NCI-H1092 treated with DMSO at 0.1 percent for 48 hours (cell line): ENCODE data around the gene FBXW11.
"Not testable (repeated sequence)": the region's sequence is repeated elsewhere in the genome, so short reads cannot be mapped to it uniquely, and the experiment has no call there.

Experiments used
- DNase-seq: peaks from one replicate; lab custom pipeline; 2025; lab: John Stamatoyannopoulos, UW

Gene FBXW11

DNA sequence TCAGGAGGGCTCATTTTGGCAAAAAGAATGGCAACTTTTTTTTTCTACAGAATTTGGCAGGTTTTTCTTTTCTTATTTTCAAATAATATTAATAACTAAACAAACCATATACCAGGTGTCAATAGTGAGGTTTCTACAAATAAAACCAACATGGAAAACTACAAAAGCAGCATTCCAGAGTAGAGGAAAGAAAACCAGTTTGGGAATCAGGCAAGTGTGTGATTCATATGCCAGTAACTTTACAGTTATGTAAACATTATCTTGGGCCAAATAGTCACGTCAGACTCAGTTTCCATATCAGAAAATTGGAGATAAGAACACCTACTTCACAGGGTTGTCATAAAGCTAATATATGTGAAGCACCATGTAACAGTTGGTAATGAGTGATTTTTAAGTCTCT is 51.7 kb downstream of the FBXW11 start:
- DNase-seq: no peak

DNA sequence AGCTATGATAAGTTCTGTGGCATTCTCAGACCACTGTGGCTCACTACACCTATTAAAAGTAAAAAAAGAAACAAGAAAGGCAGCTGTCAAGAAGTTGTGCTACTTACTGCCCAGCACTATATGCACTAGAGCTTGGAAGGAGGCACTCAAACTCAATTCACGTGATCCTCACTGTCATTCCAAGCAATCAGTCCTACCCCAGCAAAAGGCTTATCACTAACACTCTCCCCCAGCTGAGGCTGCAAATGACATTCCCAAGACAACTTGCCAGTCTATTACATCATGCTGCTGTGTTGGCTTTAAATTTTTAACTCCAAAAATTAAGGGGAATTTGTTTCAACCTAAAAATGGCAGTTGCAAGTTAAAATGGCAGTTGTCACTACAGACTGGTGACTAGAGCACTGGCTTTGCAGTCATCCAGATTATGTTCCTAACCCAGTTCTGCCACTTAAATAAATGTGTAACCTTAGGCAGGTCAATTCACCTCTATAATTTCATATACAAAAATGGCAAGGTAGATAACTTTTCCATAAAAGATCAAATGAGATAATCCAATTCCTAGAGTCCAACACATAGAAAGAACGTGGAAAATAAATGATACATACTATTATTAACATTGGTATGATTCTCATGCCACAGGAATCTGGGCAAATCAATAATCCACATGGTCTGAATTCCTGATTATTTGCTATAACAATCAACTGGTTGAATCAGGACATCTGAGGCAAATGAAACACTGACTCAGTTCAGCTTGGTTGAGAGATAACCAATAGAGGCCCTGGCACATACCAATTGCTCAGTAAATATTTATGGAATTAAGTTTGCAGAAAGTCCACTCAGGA is 52.4 kb downstream of the FBXW11 start:
- no peak for DNase-seq

DNA sequence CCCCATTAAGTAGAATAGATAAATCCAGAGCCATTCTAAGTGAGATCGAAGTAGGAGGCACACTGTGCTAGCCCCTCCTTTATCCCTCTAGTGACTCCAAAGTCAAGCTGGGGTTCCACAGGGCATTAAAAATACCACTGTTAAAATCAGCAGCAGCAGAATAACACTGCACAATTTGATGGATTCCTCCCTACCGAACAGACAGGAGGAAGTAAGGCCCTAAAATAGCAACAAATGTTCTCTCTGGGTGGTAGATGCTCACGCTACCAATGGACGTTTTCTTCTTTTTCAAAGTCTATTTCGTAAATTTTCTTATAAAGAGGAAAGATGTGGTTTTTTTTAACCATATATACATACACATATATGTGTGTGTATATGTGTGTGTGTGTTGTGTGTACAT is 54.4 kb downstream of the FBXW11 start:
- no peak for DNase-seq

DNA sequence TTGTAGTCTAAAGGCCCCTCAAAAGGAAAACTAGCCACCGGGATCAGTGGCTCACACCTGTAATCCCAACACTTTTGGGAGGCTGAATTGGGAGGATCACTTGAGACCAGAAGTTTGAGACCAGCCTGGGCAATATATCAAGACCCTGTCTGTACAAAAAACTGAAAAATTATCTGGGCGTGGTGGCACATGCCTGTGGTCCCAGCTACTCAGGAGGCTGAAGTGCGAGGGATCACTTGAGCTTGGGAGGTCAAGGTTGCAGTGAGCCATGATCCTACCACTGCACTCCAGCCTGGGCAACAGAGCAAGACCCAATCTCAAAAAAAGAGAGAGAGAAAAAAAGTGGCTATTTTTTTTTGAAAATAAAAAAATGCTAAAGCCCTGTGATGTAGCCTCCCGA is 55.2 kb downstream of the FBXW11 start:
- no peak for DNase-seq

DNA sequence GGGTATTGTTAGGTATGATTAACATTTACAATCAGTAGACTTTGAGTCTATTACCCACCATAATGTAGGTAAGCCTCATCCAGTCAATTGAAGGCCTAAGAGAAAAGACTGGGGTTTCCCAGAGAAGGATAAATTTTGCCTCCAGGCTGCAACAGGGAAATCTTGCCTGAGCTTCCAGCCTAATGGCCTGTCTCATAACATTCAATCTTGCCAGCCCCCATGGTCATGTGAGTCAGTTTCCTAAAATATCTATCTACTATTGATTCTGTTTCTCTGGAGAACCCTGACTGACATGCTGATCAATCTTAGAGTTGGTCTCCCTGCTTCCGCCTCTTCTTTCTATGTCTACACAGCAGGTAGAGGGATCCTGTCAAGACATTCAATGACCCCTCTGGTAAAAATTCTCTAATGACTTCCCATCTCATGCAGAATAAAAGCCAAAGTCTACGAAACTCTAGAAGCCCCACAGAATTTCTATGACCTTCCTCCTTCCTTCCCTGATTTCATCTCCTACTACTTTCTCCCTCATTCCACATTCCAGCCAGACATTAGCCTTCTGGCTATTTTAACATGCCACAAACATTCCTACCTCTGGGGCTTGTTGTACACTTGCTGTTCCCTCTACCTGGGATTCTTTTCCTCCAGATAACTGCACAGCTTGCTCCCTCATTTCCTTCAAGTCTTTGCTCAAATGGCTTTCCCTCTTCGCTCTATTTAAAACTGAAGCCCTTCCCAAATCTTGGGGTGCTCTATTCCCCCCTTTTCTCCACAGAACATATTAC is 60.2 kb downstream of the FBXW11 start:
- DNase-seq: no peak

DNA sequence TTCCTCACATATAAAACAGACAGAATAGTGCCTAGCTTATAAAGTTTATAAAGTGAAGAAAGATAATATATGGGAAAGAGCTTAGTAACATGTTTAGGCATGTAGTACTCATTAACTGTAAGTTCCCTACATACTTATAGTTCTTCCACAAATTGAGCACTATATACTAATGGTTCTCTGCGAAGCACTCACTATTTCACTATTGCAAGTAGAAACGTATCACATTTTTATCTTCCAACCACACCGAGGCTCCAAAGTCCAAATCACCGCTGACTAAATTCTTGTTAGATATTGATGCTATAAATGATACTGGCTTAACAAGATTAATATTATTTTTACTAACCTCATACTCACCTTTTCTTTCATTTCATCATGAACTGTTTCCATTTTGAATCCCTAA is 61.0 kb downstream of the FBXW11 start:
- DNase-seq: no peak

DNA sequence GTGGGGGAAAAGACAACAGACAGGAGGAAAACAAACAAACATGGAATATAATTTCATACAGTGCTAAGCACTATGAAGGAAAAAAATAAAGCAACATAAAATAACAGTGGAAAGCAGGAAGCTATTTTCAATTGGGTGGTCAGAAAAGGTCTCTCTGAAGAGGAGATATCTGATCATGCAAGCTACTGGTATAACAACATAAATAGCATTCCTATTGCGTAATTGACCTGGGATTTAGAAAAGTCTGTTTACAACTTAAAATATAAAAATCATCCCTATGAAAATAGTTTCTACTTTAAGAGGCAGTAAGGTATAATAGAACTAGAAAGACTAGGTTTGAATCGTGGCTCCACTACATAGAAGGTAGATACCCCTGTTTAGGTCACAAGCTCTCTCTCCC is 61.4 kb downstream of the FBXW11 start:
- DNase-seq: no peak

DNA sequence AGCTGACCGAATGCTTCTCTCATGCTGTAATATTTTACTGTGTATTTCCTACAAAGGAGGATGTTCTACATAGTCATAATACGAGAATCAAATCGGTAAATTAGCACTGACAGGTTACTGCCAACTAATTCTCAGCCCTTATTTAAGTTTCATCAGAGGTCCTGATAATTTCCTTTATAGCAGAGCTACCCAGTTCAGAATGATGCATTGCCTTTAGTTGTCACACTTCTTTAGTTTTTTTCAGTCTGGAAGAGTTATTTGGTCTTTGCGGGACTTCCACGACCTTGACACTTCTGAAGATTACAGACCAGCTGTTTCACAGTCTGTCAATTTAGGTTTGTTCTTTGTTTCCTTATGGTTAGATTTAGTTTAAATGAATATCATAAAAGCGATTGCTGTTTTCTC is 64.3 kb downstream of the FBXW11 start:
- not testable (repeated sequence) for DNase-seq

DNA sequence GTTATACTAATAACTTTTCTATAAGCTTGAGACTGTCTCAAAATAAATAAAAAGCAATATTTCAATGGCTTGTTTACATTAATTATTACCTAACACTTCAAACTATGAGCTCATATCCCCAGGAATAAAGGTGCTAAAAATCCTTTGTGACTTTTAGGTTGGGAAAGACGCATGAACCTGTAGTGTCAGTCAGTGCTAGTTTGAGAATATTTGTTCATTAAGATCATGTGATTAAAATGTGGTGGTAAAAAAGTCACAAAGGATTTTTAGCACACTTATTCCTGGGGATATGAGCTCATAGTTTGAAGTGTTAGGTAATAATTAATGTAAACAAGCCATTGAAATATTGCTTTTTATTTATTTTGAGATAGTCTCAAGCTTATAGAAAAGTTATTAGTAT is 64.8 kb downstream of the FBXW11 start:
- not testable (repeated sequence) for DNase-seq

DNA sequence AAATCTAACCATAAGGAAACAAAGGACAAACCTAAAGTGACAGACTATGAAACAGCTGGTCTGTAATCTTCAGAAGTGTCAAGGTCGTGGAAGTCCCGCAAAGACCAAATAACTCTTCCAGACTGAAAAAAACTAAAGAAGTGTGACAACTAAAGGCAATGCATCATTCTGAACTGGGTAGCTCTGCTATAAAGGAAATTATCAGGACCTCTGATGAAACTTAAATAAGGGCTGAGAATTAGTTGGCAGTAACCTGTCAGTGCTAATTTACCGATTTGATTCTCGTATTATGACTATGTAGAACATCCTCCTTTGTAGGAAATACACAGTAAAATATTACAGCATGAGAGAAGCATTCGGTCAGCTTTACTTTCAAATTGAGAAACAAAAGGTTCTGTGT is 65.2 kb downstream of the FBXW11 start:
- DNase-seq: not testable (repeated sequence)

DNA sequence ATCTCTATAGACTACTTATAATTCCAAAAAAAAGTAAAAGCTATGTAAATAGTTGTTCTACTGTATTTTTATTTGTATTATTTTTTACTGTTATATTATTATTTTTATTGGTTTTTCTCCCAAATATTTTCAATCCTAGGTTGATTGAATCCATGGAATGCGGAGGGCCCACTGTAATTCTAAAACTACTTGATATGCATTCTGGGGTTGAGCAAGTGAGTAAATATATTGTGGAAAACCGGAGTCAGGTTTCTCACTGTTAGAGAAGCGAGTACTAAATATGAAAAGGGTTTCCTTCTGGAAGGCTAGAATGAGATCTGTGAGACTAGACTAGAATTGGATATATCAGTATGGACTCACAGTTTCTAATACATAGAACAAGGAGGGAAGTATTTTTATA is 66.5 kb downstream of the FBXW11 start:
- DNase-seq: no peak

DNA sequence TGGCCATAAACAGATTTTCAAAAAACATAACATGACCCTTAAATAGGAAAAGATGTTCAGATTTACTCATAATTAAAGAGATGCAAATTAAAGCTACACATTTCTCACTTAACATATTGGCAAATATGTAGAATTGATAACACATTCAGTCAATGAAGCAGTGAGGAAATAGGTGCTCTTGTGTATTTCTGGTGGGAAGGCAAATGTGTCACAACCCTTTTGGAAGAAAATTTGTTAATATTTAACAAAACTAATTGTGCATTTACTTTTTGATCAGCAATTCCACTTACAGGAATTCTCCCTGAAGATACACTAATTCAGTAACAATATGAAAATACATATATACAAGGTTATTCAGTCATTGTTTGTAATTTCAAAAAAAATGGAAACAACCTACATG is 68.1 kb downstream of the FBXW11 start:
- DNase-seq: no peak

DNA sequence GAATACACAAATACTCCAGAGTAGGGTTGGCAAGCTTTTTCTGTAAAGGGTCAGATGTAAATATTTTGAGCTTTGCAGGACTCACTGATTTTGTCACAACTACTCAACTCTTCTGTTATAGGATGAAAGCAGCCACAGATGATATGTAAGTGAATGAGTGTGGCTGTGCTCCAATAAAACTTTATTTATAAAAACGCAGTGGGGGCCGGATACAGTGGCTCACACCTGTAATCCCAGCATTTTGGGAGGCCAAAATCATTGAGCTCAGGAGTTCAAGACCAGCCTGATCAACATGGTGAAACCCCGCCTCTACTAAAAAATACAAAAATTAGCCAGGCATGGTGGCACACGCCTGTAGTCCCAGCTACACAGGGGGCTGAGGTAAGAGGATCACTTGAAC is 69.1 kb downstream of the FBXW11 start:
- DNase-seq: no peak

DNA sequence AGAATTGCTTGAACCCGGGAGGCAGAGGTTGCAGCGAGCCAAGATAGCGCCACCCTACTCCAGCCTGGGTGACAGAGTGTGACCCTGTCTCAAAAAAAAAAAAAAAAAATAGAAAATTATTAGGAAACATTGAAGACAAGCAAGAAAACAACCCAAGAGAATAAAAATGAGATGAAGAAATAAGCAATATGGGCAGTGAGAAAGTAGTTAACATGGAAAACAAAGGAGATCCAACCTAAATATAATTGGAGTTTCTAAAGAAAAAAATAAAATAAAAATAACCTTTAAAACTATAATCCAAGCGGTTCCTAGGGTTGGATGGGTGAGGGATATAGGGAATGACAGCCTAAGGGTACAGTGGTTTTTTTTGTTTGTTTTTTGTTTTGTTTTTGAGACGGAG is 71.9 kb downstream of the FBXW11 start:
- DNase-seq: no peak

DNA sequence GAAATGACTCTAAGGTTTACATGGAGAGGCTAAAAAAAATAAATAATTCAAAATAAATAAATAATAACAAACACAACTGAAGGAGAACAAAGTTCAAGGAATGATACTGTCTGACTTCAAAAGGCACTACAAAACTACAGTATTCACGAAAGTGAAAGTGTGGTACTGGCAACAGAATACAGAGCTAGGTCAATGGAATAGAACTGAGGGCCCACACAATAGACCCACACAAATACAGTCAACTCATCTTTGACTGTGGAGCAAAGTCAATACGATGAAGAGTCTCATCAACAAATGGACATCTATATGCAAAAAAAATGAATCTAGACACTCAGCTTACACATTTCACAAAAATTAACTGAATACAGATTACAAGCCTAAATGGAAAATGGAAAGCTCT is 75.3 kb downstream of the FBXW11 start:
- no peak for DNase-seq

DNA sequence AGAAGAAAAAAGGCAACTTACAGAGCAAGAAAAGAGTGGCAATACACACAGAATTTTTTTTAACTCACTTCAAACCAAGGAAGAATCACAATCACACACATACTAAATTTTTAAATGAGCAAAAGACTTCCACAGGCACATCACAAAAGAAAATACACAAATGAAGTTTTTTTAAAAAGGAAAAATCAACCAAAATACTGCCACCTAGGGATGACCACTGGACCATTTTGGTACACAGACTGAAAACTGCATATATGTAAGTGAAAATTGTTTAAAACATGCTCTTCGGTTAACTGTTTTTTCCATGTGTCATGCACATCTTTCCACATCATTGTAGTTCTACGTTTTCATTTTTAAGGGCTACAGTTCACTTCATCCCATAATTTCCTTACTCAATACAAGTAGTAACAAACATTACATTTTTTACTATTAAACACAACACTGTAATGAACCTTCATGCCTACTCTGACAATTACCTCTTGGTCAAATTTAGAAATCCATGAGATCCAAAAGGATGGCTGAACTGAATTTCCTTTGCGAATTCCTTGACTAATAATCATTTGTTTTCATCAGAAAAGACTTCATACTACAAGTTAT is 79.0 kb downstream of the FBXW11 start:
- no peak for DNase-seq

DNA sequence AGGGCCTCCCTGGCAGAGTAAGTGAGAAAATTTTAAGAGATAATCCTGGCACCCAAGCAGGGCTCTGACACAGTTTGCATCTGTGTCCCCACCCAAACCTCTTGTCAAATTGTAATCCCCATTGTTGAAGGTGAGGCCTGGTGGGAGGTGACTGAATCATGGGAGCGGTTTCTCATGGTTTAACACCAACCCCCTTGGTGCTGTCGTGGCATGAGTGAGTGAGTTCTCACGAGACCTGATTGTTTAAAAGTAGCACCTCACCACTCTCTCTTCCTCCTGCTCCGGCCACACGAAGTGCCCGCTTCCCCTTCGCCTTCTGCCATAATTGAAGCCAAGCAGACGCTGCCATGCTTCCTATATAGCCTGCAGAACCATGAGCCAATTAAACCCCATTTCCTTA is 80.1 kb downstream of the FBXW11 start:
- DNase-seq: no peak

DNA sequence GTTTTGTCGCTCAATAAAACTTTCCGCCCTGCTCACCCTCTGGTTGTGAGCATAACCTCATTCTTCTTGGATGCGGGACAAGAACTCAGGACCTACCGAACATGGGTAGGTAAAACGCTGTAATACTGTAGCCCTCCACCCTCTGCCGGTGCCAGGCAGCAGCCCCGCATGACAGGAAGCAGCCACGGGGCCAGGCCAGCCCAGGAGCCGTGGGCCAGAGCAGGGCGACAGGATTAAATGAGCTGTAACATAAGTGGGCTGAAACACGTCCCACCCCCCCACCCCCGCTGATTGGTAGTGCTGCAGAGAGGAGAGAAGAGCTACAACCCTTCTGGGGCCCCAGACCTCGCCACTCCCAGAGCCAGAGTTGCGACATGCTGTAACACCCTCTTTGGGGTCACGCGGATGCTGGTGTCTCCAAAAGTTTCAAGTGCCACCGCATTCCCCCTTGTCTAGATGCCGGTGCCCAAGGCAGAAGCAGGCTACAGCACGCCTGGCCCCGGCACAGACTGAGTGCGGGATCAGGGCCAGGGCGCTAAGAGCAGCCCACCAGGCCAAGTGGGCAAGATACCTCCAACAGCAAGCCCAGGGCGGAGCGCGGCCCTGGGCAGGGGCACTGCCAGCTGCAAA is 81.8 kb downstream of the FBXW11 start:
- DNase-seq: no peak

DNA sequence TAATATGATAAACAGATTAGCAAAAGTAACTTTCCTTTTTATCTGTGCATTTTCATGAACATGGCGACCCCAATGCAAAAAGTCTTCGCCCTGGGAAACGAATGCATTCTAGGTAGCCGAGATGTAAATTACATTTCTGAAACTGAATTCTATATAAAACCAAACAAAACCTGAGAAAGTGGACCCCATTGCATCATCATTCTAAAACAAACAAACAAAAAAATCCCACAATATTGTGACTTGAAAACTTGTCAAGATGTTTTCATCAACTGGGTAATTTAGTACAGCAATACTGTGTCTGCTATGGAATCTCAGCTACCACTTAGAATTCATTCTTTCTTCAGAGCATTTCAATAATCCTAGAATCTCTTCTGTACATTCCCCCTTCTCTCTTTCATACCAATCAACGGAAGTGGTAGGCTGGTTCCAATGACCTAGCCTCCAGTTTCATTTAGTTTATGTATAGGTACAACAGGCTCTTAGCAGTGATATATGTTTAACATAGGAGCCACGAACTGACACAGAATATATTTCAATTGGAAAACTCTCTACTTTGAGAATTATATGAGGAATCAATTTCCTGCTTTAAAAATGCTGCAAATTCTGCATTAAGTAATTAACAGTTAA is 85.6 kb downstream of the FBXW11 start:
- DNase-seq: no peak

DNA sequence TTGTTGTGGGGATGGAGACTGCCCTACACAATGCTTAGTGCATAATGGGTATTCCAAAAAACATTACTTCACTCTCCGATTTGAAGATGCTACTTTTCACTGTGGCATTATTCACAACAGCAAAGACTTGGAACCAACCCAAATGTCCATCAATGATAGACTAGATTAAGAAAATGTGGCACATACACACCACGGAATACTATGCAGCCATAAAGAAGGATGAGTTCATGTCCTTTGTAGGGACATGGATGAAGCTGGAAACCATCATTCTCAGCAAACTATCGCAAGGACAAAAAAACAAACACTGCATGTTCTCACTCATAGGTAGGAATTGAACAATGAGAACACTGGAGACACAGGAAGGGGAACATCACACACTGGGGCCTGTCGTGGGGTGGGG is 90.7 kb downstream of the FBXW11 start:
- not testable (repeated sequence) for DNase-seq

DNA sequence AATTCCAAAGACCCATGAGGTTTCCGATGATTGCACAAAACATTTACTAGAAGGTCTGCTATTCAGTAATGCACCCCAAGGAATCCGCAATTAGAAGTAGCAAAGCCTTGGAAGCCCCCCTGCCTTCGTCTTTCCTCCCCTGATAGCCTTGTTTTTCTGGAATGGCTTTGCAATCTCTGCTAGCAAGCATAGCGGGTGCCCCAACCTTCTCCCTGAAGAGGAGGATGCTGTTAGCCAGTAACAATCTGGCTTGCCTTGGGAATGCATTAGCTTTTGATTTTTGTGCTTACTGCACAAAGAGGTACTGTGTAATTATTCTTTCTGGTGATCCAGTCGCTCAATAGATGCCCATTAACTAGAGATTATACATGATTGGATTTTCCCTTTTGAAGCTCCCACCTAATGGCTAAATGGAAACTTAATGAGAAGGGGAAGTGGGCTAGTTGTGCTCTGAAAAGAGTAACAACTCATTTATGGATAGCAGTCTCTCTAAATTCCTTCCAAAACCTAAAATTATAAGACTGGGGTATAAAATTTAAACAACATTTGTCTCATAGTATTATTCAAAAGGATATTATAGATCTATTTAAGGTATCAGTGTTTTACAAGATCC is 91.6 kb downstream of the FBXW11 start:
- no peak for DNase-seq

DNA sequence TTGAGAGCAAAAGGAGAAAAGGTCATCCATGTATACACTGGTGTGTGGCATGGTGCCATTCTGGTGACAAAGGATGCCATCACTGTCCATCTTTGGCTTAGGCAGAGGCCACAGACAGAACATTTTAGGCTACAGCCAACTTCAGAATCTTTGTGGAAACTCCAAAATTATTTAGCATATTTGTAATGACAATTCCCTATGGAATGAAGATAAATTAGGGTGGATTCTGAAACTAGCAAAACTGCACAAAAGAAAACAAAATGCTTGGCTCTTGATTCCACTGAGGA is 92.5 kb downstream of the FBXW11 start:
- no peak for DNase-seq
